NCI-H2029 (cell line): ENCODE results near the gene CCDC92B.
"Not testable (repeated sequence)": the region's sequence is repeated elsewhere in the genome, so short reads cannot be mapped to it uniquely, and the experiment has no call there.

Experiments
- DNase-seq: peaks from one replicate; lab custom pipeline; 2025; lab: John Stamatoyannopoulos, UW

Gene CCDC92B

DNA sequence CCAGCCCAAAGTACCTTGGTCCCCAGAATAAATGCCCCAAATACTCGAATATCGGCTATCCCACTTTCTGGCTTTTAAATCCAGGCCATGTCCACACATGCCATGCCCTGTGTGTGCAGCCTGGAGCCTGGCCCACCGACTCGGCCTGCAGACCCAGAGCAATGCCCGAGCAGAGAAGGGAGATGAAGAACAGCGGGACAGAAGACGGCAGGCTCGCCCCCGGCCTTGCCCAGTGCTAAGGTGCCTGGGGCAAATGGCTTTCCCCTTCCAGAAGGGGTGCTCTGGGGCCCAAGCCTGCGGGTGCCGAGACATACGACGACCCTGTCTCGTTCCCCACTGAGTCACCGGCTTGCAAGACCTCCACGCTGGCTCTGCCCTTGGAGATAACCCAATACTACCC, 45.8 kb downstream of the CCDC92B start:
- no peak for DNase-seq

- no peak for DNase-seq
Measured at GRCh38 chr17:2703181-2703580, 46.3 kb downstream of the CCDC92B start.

DNA sequence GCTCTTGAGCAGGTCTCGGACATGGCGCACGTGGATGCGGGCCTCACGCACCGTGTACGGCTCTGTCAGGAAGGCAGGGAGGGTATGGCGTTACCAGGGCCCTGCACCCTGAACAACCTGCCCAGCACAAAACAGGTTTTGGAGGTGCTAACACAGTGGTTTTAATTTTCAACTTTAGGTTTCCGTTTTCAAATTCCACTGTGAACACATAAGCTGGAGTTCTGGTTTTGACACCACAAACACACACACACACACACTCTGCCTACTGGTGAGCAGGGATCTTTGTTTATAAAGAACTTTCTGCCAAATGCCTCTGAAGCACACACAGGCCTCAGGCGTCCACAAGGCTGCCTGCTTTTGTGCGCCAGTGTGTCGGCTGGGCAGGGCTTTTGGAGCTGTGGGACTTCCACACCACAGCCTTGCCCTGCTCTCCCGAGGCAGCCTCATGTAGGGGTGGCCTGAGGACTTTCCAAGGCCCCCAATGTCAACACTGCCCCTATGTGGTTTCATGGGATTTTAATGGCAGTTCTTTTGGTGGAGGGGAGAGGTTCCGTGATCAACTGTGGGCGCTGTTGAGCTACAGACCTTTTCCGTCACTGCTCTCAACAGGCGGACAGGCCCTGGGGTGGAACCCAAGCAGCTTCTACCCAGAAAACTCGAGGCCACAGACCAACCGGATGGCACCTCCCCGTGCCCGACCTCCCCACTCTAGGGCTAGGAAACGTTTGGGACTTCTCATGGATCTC, 47.3 kb downstream of the CCDC92B start:
- no peak for DNase-seq

GRCh38 chr17:2701161-2701995, 48.1 kb downstream of the CCDC92B start:
- DNase-seq, result no peak

DNA sequence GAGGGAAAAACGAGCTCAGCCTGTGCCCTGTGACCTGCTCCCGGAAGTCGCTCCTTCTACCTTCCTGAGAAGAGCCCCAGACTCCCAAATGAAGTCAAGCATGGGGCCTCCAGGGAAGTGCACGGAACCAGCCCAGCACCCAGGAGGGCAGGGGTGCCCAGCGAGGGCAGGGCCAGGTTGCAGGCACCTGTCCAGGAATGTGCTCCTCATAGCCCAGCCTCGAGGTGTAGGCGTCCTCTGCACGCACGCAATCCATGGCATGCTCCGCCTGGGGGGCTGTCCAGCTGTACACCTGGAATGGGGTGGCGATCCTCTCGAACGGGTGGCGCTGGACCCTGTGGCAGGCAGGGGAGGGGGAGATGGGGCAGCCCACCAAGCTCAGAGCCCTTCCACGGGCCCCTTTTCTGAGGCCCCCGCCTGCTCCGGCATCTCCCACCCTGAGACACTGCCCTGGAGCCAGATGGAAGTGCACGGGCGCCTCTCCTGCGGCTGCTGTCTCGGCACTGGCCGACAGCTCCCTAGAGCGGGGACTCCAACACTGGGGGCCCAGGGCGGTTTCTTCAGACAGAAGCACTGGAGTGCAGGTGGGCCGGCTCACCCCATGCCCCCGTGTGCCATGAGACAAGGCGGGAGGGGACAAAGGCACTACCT, 48.8 kb downstream of the CCDC92B start:
- DNase-seq, result no peak

DNA sequence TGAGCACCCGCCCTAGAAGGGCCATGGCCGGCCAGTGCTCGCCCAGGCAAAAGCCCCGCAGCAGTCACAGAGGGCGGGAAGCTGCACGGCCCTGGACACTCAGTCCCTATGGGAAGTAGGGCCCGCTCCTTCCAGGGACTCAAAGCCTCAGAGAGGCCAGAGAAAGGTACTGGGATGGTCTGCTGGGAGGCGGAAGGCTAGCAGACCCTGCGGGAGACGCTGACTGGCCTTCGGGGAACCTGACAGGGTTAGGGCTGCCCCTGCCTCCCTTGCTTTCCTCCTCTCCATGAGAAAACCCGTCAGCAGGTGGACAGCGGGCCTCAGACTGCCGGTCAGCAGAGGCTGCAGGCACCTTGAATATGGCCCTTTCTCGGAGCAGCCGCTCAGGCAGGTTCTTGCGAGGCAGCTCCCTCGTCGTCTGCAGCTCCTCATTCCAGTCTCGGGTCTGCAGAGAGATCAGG, 49.4 kb downstream of the CCDC92B start:
- DNase-seq, result no peak

DNA sequence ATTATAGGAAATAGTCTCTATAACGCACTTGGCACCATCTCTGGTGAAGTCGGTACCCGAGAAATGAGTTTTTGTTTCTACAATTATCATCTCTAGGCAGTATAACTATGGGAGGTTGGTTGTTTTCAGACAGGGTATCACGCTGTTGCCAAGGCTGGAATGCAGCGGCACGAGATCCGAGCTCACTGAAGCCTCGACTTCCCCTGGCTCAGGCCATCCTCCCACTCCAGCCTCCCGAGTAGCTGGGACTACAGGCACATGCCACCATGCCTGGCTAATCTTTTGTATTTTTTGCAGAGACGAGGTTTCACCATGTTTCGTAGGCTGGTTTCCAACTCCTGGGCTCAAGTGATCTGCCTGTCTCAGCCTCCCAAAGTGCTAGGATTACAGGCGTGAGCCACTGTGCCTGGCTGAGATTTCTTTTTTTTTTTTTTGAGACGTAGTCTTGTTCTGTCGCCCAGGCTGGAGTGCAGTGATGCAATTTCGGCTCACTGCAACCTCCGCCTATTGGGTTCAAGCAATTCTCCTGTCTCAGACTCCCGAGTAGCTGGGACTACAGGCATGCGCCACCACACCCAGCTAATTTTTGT, 50.1 kb downstream of the CCDC92B start:
- not testable (repeated sequence) for DNase-seq

DNA sequence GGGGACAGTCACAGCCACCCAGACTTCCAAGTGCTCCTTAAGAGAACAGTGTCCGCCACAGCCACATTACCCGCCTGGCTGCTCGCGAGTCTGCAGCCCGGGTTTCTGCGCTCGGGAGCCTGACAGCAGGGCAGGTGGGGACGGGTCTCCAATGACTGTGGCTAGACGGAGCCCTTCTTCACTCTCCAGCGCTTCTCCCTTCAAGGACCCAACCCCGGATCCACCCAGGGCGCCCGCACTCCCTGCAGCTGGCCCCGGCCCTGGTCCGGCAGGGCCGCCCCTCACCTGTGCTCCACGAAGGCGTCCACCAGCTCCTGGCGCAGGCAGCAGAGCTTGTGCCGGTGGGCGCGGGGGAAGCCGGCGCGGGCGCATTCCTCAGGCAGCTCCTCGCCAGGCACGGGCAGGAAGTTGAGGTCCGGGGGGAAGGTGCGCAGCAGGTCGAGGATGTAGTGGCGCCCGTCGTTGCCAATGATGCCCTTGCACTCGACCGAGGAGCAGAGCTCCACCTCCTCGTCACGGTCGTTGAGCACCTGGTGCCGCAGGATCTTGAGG, 51.8 kb downstream of the CCDC92B start:
- DNase-seq, result no peak

DNA sequence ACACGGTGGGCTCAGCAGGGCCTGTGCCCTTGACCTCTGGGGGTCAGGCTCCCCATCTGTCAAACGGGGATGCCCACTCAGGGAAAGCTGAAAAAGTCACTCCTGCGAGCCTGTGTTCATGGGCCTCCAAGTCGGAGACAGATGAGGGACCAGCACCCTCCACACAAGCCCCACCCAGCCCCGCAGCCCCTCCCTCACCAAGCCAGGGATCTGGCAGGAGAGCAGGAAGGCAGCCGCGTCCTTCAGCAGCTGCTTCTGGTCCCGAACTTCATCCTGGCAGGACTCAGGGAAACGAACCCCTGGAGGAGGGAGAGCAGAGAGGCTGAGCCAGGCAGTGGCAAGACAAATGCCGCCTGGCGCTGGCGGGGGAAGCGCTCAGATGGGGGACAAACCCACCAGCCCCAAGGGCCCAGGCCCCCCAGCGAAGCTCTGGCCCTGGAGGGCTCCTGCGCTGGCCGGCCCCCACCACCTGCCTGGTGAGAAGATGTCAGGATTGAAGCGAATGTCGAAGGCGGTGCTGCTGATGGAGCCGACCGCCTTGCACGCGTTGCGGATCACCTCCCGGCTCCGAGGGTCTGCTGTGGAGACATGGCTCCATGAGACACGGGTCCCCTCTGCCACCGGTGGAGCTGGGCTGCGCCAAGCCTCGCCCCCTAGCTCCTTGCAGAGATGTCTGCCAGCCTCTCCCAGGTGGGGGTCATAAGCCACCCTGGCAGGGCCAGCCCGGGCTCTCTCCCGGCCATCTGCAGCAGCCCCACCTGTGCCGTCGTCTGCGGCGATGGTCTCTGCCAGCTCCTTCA, 53.3 kb downstream of the CCDC92B start:
- DNase-seq, result no peak

DNA sequence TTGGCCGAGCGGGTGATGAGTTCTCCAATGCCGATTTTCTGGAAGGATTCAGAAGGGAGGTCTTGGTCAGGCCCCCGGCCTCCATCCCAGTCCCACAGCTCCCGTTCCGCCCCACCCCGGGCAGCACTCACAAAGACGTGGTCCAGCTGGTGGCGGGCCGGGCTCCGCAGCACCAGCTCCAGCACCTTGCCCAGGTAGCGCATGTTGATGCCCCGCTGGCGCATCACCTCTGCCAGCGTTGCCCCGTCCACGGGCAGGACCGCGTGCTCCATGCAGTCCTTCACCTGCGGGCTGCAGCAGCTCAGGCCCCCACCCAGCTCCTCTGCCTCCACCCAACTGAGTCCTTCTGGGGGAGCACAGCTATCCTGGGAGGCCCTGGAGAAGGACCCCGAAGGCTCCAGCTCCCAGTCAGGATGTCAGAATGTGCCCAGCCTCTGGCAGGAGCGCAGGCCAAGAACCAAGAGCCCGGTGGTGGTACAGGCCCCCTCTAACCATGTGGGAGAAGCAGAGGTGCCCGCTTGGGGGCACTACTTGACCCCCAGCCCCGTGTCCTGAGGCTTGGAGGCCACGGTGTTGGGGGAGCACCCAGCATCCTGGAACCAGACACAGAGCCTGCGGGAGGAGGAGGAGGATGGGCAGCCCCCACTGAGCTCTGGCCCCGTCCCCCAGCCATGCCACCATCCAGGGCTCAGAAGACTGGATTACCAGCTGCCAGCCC, 54.0 kb downstream of the CCDC92B start:
- DNase-seq, result no peak

- no peak for DNase-seq
Measured at GRCh38 chr17:2694381-2695242, 54.8 kb downstream of the CCDC92B start.

- no peak for DNase-seq
Measured at GRCh38 chr17:2693561-2694380, 55.7 kb downstream of the CCDC92B start.

- no peak for DNase-seq
Measured at GRCh38 chr17:2692781-2693135, 56.7 kb downstream of the CCDC92B start.

DNA sequence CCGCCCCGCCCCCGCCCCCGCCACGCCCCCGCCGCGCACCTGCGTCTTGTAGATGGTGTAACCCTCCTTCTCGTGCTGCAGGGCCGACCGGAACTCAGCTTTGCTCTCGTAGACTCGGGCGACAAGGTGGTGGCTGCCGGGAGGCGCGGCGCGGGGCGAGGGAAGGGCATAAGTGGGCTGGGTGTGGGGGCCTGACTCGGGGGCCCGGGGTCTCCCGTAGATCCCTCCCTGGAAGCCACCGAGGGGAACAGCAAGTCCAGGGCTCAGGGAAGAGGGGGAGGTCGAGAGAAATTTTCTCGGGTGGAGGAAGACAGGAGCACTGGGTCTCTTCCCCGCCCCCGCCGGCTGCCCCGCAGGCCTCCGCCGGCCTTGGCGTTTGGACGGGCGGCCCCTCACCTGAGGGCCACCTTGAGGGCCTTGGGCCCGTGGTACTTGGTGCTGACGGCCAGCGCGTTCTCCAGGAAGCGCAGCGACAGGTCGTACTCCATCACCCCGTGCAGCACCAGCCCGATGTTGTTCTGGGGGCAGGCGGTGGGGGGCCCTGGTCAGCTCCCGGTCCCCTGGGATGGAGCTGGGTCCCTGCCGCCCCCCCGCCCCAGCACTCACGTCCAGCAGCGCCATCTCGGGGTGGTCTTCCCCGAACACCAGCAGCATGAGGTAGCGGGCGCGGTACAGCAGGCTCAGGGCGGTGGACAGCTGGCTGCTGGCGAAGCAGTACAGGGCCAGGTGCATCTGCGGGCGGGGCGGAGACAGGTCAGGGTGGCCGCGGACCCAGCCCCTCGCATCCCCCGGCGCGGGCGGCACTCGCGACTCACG, 57.3 kb downstream of the CCDC92B start:
- no peak for DNase-seq

GRCh38 chr17:2691069-2691871, 58.2 kb downstream of the CCDC92B start:
- no peak for DNase-seq

GRCh38 chr17:2690165-2691068, 59.0 kb downstream of the CCDC92B start:
- DNase-seq, result no peak
